ENCODE results near the gene TMPRSS7. TPM values are rescaled to one million over a fixed set of nuclear protein-coding genes. Genes with fewer than 3 reads are reported as not detected.

Gene TMPRSS7
- total and polyA plus RNA-seq, 2 of the 8 experiments (the other 6 are each of a cell fraction or from before 2014, with no cell fraction given), result not detected

DNA sequence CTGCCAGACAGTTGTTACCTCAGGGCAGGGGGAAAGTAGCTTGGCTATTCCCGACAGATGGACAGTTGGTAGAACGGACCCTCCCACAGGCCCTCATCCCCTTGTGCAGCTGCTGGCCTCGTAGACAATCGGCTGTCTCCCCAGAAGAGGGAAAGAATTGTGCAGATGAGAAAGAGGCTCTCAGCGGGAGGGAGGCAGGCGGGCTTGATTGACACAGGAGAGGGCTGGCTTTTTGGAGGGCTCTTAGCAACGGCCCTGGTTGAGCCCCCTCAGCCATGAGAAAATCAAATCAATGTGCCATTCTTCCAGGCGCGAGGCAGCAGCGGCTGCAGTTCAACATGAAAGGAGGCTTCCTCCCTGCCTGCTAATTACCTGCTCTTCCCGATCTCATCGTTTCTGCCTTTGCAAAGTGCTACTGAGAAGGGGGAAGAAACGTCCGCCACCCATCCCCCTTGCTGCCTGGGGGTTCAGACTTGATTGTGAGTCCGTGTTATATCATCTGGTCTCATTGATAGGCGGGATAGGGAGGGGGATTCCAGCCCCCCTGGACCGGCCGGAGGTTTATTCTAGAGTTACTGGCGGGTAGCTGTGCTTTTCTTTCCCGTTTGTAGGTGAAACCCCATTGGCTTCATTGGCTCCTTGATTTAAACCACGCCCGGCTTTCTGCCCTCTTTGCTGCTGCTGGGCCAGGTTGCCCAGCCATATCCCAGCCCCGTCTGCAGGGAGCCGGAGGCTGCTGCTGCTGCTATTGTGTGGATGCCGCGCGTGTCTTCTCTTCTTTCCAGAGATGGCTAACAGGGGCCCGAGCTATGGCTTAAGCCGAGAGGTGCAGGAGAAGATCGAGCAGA, 35.7 kb upstream of the TMPRSS7 start, which contains the start of gene TAGLN3 (continued):
- TF ChIP-seq SP1 (IDR thresholded peaks at IDR 0.05; ENCODE audit: low read depth, low read length) (no peak), GABPA (IDR thresholded peaks at IDR 0.05; ENCODE audit: borderline replicate concordance, insufficient read depth, low read length) (no peak), EGR1 (IDR thresholded peaks at IDR 0.05; ENCODE audit: borderline replicate concordance, low read depth, low read length) (no peak), SIN3A (conservative IDR thresholded peaks at IDR 0.05 in 1 of 2, IDR thresholded peaks at IDR 0.05 in 1 of 2; ENCODE audit: low read depth in 1 of 2, low read length in 2 of 2) (peak; percentile 15 to 30; a peak in 1 of 4 replicates), HDAC2 (IDR thresholded peaks at IDR 0.05; ENCODE audit: borderline replicate concordance in 1 of 2, low read depth in 2 of 2, low read length in 2 of 2) (no peak; a peak in 1 of 4 replicates), KDM1A (IDR thresholded peaks at IDR 0.05; ENCODE audit: borderline replicate concordance, low read length) (no peak), ASH2L (IDR thresholded peaks at IDR 0.05; ENCODE audit: low read length) (peak; percentile 86), RBBP5 (IDR thresholded peaks at IDR 0.05; ENCODE audit: borderline replicate concordance, low read depth, low read length) (peak; percentile 58; the same call in 1 of the 2 replicates), POLR2AphosphoS5 (IDR thresholded peaks at IDR 0.05; ENCODE audit: low read depth, low read length) (no peak), CREB1 (IDR thresholded peaks at IDR 0.05) (no peak), PHF8 (conservative IDR thresholded peaks at IDR 0.05; ENCODE audit: low read depth, low read length) (peak; percentile 53), SUZ12 (IDR thresholded peaks at IDR 0.05; ENCODE audit: low read length) (no peak), TAF1 (IDR thresholded peaks at IDR 0.05; ENCODE audit: low read depth, low read length) (peak; percentile 80), HDAC6 (IDR thresholded peaks at IDR 0.05; ENCODE audit: low read depth, low read length) (no peak), CTBP2 (IDR thresholded peaks at IDR 0.05; ENCODE audit: borderline replicate concordance, insufficient read depth, insufficient read length, low read length) (no peak), RFX5 (IDR thresholded peaks at IDR 0.05; ENCODE audit: borderline replicate concordance, low read depth, low read length) (no peak)
- TF ChIP-seq, protein P1, sequence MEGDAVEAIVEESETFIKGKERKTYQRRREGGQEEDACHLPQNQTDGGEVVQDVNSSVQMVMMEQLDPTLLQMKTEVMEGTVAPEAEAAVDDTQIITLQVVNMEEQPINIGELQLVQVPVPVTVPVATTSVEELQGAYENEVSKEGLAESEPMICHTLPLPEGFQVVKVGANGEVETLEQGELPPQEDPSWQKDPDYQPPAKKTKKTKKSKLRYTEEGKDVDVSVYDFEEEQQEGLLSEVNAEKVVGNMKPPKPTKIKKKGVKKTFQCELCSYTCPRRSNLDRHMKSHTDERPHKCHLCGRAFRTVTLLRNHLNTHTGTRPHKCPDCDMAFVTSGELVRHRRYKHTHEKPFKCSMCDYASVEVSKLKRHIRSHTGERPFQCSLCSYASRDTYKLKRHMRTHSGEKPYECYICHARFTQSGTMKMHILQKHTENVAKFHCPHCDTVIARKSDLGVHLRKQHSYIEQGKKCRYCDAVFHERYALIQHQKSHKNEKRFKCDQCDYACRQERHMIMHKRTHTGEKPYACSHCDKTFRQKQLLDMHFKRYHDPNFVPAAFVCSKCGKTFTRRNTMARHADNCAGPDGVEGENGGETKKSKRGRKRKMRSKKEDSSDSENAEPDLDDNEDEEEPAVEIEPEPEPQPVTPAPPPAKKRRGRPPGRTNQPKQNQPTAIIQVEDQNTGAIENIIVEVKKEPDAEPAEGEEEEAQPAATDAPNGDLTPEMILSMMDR (IDR thresholded peaks at IDR 0.05; ENCODE audit: control extremely low read depth in 1 of 3, insufficient read depth in 1 of 3, low read depth in 1 of 3, low read length in 3 of 3), result no peak
- TF ChIP-seq, protein P2, sequence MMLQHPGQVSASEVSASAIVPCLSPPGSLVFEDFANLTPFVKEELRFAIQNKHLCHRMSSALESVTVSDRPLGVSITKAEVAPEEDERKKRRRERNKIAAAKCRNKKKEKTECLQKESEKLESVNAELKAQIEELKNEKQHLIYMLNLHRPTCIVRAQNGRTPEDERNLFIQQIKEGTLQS (IDR thresholded peaks at IDR 0.05; ENCODE audit: insufficient read depth, low read depth, low read length), result no peak
- TF ChIP-seq, protein P3, sequence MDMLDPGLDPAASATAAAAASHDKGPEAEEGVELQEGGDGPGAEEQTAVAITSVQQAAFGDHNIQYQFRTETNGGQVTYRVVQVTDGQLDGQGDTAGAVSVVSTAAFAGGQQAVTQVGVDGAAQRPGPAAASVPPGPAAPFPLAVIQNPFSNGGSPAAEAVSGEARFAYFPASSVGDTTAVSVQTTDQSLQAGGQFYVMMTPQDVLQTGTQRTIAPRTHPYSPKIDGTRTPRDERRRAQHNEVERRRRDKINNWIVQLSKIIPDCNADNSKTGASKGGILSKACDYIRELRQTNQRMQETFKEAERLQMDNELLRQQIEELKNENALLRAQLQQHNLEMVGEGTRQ (IDR thresholded peaks at IDR 0.05; ENCODE audit: low read length), result no peak
